HEK293 (cell line): ENCODE results near the gene TESK2.

Experiments used
- CTCF ChIA-PET: fragments of 350-600 bp; formaldehyde crosslinking; extraction: SDS; loops from one replicate; lab custom pipeline; 2021; ENCODE audit warnings: antibody characterized with exemption; lab: Yijun Ruan, JAX
- POLR2A ChIA-PET: fragments of 300-600 bp; formaldehyde crosslinking; extraction: SDS; loops from one replicate; lab custom pipeline; 2020; ENCODE audit warnings: antibody characterized with exemption, inconsistent platforms; lab: Yijun Ruan, JAX
- H3K27ac ChIP-seq: fragments of 200-500 bp; sonication (Bioruptor generic); 2 replicates; pipeline ENCODE4 v1.5.1; 2014; ENCODE audit warnings: low read depth, low read length, control low read depth, inconsistent platforms; ENCODE audit errors: extremely low read depth
- H3K36me3 ChIP-seq, 2 experiments: fragments of 200-500 bp in 1 of 2; sonication (Bioruptor generic) in 1 of 2; 1 replicate in 1 of 2; 2 replicates in 1 of 2; pipeline ENCODE4 v1.5.1; 2014 to 2017; ENCODE audit warnings: inconsistent platforms in 2 of 2, low read length in 2 of 2; ENCODE audit not compliant: control insufficient read depth in 2 of 2, insufficient read depth in 1 of 2
- H3K4me1 ChIP-seq: fragments of 200-500 bp; sonication (Bioruptor generic); 2 replicates; pipeline ENCODE4 v1.5.1; 2014; ENCODE audit warnings: mild to moderate bottlenecking, low read length, inconsistent platforms; ENCODE audit not compliant: control insufficient read depth, insufficient read depth
- H3K4me3 ChIP-seq: 2 replicates; pipeline ENCODE4 v1.5.1; 2011; ENCODE audit warnings: low read depth, mild to moderate bottlenecking, control low read depth, low read length, moderate library complexity
- H3K9me3 ChIP-seq: fragments of 200-500 bp; sonication (Bioruptor generic); 2 replicates; pipeline ENCODE4 v1.5.1; 2014; ENCODE audit warnings: low read depth, low read length, inconsistent platforms; ENCODE audit not compliant: control insufficient read depth, insufficient read depth
- GLI2 ChIP-seq: fragments of 450-650 bp; formaldehyde crosslinking; IDR thresholded peaks from 2 replicates; pipeline ENCODE4; 2017; ENCODE audit warnings: missing biosample characterization, missing genetic modification characterization, low read depth, borderline replicate concordance
- GLIS1 ChIP-seq: fragments of 450-650 bp; formaldehyde crosslinking; IDR thresholded peaks from 2 replicates; pipeline ENCODE4 v1.5.1; 2016; ENCODE audit warnings: missing biosample characterization, missing genetic modification characterization
- OVOL3 ChIP-seq: fragments of 450-650 bp; formaldehyde crosslinking; IDR thresholded peaks from 2 replicates; pipeline ENCODE4 v1.5.1; 2016; ENCODE audit warnings: missing biosample characterization, missing genetic modification characterization
- YY2 ChIP-seq: fragments of 450-650 bp; formaldehyde crosslinking; IDR thresholded peaks from 2 replicates; pipeline ENCODE4 v1.5.1; 2016; ENCODE audit warnings: missing biosample characterization, missing genetic modification characterization
- ZIC2 ChIP-seq: fragments of 450-650 bp; formaldehyde crosslinking; IDR thresholded peaks from 2 replicates; pipeline ENCODE4 v1.5.1; 2016; ENCODE audit warnings: missing biosample characterization, missing genetic modification characterization
- ZNF138 ChIP-seq: fragments of 450-650 bp; formaldehyde crosslinking; IDR thresholded peaks from 2 replicates; pipeline ENCODE4 v1.5.1; 2016; ENCODE audit warnings: missing biosample characterization, missing genetic modification characterization, borderline replicate concordance
- ZNF302 ChIP-seq: fragments of 450-650 bp; formaldehyde crosslinking; IDR thresholded peaks from 2 replicates; pipeline ENCODE4 v1.5.1; 2016; ENCODE audit warnings: missing biosample characterization, missing genetic modification characterization, low read depth
- ZNF404 ChIP-seq: fragments of 450-650 bp; formaldehyde crosslinking; IDR thresholded peaks from 2 replicates; pipeline ENCODE4 v1.5.1; 2017; ENCODE audit warnings: missing biosample characterization, missing genetic modification characterization
- ZNF426 ChIP-seq: fragments of 450-650 bp; formaldehyde crosslinking; IDR thresholded peaks from 2 replicates; pipeline ENCODE4 v1.5.1; 2017; ENCODE audit warnings: missing biosample characterization, missing genetic modification characterization, mild to moderate bottlenecking, inconsistent platforms, moderate library complexity
- ZNF558 ChIP-seq: fragments of 450-650 bp; formaldehyde crosslinking; IDR thresholded peaks from 2 replicates; pipeline ENCODE4 v1.5.1; 2016; ENCODE audit warnings: missing biosample characterization, missing genetic modification characterization
- ZNF629 ChIP-seq: fragments of 450-650 bp; formaldehyde crosslinking; IDR thresholded peaks from 2 replicates; pipeline ENCODE4 v1.5.1; 2017; ENCODE audit warnings: missing biosample characterization, missing genetic modification characterization
- TF ChIP-seq, protein P1 (sequence below): fragments of 450-650 bp; formaldehyde crosslinking; IDR thresholded peaks from 2 replicates; pipeline ENCODE4 v1.5.1; 2016; ENCODE audit warnings: missing biosample characterization, missing genetic modification characterization
- TF ChIP-seq, protein P2 (sequence below): fragments of 450-650 bp; formaldehyde crosslinking; IDR thresholded peaks from 2 replicates; pipeline ENCODE4 v1.5.1; 2016; ENCODE audit warnings: missing biosample characterization, missing genetic modification characterization

The TESK2 gene

DNA sequence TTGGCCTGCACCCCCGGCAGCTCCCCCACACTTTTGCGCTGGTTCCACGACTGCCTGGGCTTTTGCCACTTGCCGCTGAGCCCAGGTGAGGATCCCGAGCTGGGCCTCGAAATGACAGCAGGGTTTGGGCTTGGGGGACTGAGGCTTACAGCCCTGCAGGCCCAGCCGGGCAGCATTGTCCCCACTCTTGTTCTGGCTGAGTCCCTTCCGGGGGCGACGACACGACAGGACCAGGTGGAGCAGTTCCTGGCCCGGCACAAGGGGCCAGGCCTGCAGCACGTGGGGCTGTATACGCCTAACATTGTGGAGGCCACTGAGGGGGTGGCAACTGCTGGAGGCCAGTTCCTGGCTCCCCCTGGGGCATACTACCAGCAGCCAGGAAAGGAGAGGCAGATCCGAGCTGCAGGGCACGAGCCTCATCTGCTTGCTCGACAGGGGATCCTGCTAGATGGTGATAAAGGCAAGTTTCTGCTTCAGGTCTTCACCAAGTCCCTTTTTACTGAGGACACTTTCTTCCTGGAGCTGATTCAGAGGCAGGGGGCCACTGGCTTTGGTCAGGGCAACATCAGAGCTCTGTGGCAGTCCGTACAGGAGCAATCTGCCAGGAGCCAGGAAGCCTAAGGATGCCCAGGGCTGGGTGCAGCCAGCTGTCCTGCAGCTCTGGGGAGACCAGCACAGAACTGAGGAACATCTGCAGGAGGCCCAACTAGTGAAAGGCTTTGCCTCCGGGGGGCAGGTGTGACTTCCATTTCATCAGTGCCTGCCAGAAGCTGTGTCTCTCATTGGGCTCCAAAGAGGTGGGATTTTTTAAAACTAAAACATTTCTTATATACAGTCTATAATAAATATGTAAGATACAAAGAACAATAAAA is 163.1 kb downstream of the TESK2 start:
- H3K4me1 ChIP-seq: 0 out of 2 replicates have a peak, but pooled peaks cover 3% of the 10 kb centered on the region
- peaks cover 0 to 52% of the 10 kb centered on the region in 2 experiments; a peak in 1 of 3 replicates for H3K36me3 ChIP-seq
- CTCF ChIA-PET: interaction anchor here (0.6 kb wide), 1 partner anchor 300 kb away, joined by 4 read pairs; no protein-coding TSS in a partner anchor
- H3K9me3 ChIP-seq: no peaks in the 10 kb centered on the region
- POLR2A ChIA-PET: interaction anchor here (6.7 kb wide), 1 partner anchor 12 kb away, joined by 51 read pairs; the partner anchor contains the start of genes MUTYH and TOE1
- TF ChIP-seq GLIS1 (tag by site-specific recombination) (peak; percentile 33; the same call in 1 of the 2 replicates), ZIC2 (tag by site-specific recombination) (peak; percentile 90), ZNF302 (tag by site-specific recombination) (no peak), ZNF558 (no peak)
- TF ChIP-seq, protein P1, sequence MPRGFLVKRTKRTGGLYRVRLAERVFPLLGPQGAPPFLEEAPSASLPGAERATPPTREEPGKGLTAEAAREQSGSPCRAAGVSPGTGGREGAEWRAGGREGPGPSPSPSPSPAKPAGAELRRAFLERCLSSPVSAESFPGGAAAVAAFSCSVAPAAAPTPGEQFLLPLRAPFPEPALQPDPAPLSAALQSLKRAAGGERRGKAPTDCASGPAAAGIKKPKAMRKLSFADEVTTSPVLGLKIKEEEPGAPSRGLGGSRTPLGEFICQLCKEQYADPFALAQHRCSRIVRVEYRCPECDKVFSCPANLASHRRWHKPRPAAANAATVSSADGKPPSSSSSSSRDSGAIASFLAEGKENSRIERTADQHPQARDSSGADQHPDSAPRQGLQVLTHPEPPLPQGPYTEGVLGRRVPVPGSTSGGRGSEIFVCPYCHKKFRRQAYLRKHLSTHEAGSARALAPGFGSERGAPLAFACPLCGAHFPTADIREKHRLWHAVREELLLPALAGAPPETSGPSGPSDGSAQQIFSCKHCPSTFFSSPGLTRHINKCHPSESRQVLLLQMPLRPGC (tag by site-specific recombination): no peak
- TF ChIP-seq, all 188 proteins: peak for 2
- Histone ChIP-seq H3K27ac (no peak overlapping the region), H3K4me3 (no peak overlapping the region)

GRCh38 chr1:45326627-45327623 is 164.0 kb downstream of the TESK2 start, which contains the start of gene HPDL:
Gene HPDL (plus strand): TSS chr1:45326895. CDS start chr1:45327149, 254 bp downstream.
- ChIA-PET POLR2A (interaction anchor here (0.5 to 6.7 kb wide), 3 partner anchors 13 to 328 kb away, joined by 4 to 51 read pairs (median 5); partner anchors contain the start of genes MUTYH and TOE1), CTCF (interaction anchor here (0.5 to 0.6 kb wide), 2 partner anchors 299 to 533 kb away, joined by 3 to 4 read pairs; no protein-coding TSS in a partner anchor)
- TF ChIP-seq, protein P2, sequence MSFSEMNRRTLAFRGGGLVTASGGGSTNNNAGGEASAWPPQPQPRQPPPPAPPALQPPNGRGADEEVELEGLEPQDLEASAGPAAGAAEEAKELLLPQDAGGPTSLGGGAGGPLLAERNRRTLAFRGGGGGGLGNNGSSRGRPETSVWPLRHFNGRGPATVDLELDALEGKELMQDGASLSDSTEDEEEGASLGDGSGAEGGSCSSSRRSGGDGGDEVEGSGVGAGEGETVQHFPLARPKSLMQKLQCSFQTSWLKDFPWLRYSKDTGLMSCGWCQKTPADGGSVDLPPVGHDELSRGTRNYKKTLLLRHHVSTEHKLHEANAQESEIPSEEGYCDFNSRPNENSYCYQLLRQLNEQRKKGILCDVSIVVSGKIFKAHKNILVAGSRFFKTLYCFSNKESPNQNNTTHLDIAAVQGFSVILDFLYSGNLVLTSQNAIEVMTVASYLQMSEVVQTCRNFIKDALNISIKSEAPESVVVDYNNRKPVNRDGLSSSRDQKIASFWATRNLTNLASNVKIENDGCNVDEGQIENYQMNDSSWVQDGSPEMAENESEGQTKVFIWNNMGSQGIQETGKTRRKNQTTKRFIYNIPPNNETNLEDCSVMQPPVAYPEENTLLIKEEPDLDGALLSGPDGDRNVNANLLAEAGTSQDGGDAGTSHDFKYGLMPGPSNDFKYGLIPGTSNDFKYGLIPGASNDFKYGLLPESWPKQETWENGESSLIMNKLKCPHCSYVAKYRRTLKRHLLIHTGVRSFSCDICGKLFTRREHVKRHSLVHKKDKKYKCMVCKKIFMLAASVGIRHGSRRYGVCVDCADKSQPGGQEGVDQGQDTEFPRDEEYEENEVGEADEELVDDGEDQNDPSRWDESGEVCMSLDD: no peak
- TF ChIP-seq GLI2 (tag by site-specific recombination): no peak
- TF ChIP-seq ZNF138 (tag by site-specific recombination): no peak
- TF ChIP-seq ZNF629 (tag by site-specific recombination): no peak
- no peak for TF ChIP-seq OVOL3
- TF ChIP-seq YY2 (tag by site-specific recombination): no peak
- no peak for TF ChIP-seq ZNF404
- TF ChIP-seq ZNF426 (tag by site-specific recombination): no peak
- TF ChIP-seq GLIS1 (tag by site-specific recombination): no peak
- TF ChIP-seq, all 188 proteins: peak for 0
- no peaks in the 10 kb centered on the region for H3K9me3 ChIP-seq
- H3K4me1 ChIP-seq: 0 out of 2 replicates have a peak, but pooled peaks cover 3% of the 10 kb centered on the region
- peaks cover 0 to 42% of the 10 kb centered on the region in 2 experiments; a peak in 1 of 3 replicates for H3K36me3 ChIP-seq
- no peak within 1 kb of the TSS; the same call in 1 of the 2 replicates for H3K27ac ChIP-seq
- H3K4me3 ChIP-seq: no peak within 1 kb of the TSS; the same call in 1 of the 2 replicates
